Measurements from ENCODE around the gene ZNF205.

DNA sequence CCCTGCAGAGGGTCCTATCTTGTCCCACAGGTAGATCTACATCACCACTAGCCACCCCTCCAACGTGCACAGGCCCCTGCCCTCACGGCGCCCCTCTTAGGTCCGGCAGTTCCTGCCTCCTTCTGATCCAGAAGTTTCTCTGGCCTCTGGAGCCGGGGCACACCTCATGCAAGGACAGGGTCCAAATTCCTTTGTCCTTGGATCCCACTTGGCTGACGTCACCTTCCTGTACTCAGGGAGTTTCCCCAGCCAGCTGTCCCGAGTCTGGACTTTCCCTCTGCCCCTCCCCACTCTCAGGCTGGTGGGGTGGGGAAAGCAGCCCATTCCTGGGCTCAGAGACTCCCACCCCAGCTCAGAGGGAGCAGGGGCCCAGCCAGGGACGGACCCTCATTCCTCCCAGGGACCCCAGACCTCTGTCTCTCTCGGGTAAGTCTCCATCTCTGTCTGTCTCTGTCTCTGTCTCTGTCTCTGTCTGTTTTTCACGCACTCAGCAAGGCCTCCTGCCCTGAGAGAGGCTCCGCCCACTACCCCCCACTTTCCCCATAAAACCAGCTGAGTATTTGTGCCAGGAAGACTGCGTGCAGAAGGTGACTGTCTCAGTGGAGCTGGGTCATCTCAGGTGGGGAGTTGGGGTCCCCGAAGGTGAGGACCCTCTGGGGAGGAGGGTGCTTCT is 47.2 kb upstream of the ZNF205 start, which contains the start of gene IL32:
- TF ChIP-seq, protein P1, sequence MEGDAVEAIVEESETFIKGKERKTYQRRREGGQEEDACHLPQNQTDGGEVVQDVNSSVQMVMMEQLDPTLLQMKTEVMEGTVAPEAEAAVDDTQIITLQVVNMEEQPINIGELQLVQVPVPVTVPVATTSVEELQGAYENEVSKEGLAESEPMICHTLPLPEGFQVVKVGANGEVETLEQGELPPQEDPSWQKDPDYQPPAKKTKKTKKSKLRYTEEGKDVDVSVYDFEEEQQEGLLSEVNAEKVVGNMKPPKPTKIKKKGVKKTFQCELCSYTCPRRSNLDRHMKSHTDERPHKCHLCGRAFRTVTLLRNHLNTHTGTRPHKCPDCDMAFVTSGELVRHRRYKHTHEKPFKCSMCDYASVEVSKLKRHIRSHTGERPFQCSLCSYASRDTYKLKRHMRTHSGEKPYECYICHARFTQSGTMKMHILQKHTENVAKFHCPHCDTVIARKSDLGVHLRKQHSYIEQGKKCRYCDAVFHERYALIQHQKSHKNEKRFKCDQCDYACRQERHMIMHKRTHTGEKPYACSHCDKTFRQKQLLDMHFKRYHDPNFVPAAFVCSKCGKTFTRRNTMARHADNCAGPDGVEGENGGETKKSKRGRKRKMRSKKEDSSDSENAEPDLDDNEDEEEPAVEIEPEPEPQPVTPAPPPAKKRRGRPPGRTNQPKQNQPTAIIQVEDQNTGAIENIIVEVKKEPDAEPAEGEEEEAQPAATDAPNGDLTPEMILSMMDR (conservative IDR thresholded peaks at IDR 0.05 in 1 of 2, IDR thresholded peaks at IDR 0.05 in 1 of 2; ENCODE audit: low read depth in 1 of 2, low read length in 2 of 2): no peak
- TF ChIP-seq EZH2 (IDR thresholded peaks at IDR 0.05; ENCODE audit: low read length, missing control alignments): no peak
